H9 (cell line): ENCODE measurements around the gene IGSF3. TPM values are rescaled to one million over a fixed set of nuclear protein-coding genes. Genes with fewer than 3 reads are reported as not detected.

ENCODE experiments used
- DNase-seq: peaks from one replicate; pipeline ENCODE4 v3.0.0-alpha.2; 2017
- H2AFZ ChIP-seq: one replicate; pipeline ENCODE4 v1.6.1; 2013; ENCODE audit warnings: mild to moderate bottlenecking, low read length, control low read depth, moderate library complexity
- H2AK5ac ChIP-seq: 2 replicates; pipeline ENCODE4 v1.6.1; 2013; ENCODE audit warnings: low read length, control low read depth, mixed read lengths; ENCODE audit not compliant: insufficient read length
- H2BK120ac ChIP-seq: one replicate; pipeline ENCODE4 v1.6.1; 2013; ENCODE audit warnings: low read depth, mild to moderate bottlenecking, low read length, control low read depth, inconsistent platforms; ENCODE audit not compliant: poor library complexity, severe bottlenecking
- H2BK12ac ChIP-seq: 2 replicates; pipeline ENCODE4 v1.6.1; 2013; ENCODE audit warnings: low read length, control low read depth, mixed read lengths, low read depth; ENCODE audit not compliant: insufficient read length
- H2BK15ac ChIP-seq: 2 replicates; pipeline ENCODE4 v1.6.1; 2013; ENCODE audit warnings: low read depth, low read length, control low read depth
- H2BK20ac ChIP-seq: one replicate; pipeline ENCODE4 v1.6.1; 2013; ENCODE audit warnings: low read depth, mild to moderate bottlenecking, low read length, control low read depth, inconsistent platforms; ENCODE audit not compliant: poor library complexity, severe bottlenecking
- H2BK5ac ChIP-seq: 2 replicates; pipeline ENCODE4 v1.6.1; 2013; ENCODE audit warnings: low read length, control low read depth, mixed read lengths; ENCODE audit not compliant: insufficient read length
- H3K14ac ChIP-seq: 2 replicates; pipeline ENCODE4 v1.6.1; 2013; ENCODE audit warnings: low read length, control low read depth; ENCODE audit not compliant: insufficient read depth
- H3K18ac ChIP-seq: 2 replicates; pipeline ENCODE4 v1.6.1; 2013; ENCODE audit warnings: low read depth, mild to moderate bottlenecking, mixed read lengths, low read length, control low read depth; ENCODE audit not compliant: insufficient read length
- H3K23ac ChIP-seq: 2 replicates; pipeline ENCODE4 v1.6.1; 2013; ENCODE audit warnings: low read length, control low read depth, mixed read lengths, low read depth; ENCODE audit not compliant: insufficient read length
- H3K23me2 ChIP-seq: 2 replicates; pipeline ENCODE4 v1.6.1; 2013; ENCODE audit warnings: low read depth, mild to moderate bottlenecking, mixed read lengths, low read length, control low read depth; ENCODE audit not compliant: insufficient read length, poor library complexity, severe bottlenecking
- H3K27ac ChIP-seq: 2 replicates; pipeline ENCODE4 v1.5.1; 2013; ENCODE audit warnings: low read length, control low read depth, mixed read lengths, low read depth; ENCODE audit not compliant: insufficient read length
- H3K27me3 ChIP-seq: 2 replicates; pipeline ENCODE4 v1.6.1; 2013; ENCODE audit warnings: low read length, control low read depth, inconsistent platforms; ENCODE audit not compliant: insufficient read depth
- H3K4ac ChIP-seq: 2 replicates; pipeline ENCODE4 v1.6.1; 2013; ENCODE audit warnings: low read depth, mild to moderate bottlenecking, control low read depth, inconsistent platforms, low read length, moderate library complexity
- H3K4me1 ChIP-seq: 2 replicates; pipeline ENCODE4 v1.6.1; 2013; ENCODE audit warnings: low read length, control low read depth, inconsistent platforms; ENCODE audit not compliant: insufficient read depth
- H3K4me2 ChIP-seq: 2 replicates; pipeline ENCODE4 v1.6.1; 2013; ENCODE audit warnings: low read length, control low read depth, mixed read lengths; ENCODE audit not compliant: insufficient read length, insufficient read depth
- H3K56ac ChIP-seq: 2 replicates; pipeline ENCODE4 v1.6.1; 2013; ENCODE audit warnings: low read depth, mild to moderate bottlenecking, mixed read lengths, low read length, control low read depth; ENCODE audit not compliant: insufficient read length
- H3K79me1 ChIP-seq: 2 replicates; pipeline ENCODE4 v1.6.1; 2013; ENCODE audit warnings: low read depth, mild to moderate bottlenecking, moderate library complexity, low read length, control low read depth, inconsistent platforms; ENCODE audit not compliant: insufficient read depth, poor library complexity, severe bottlenecking
- H3K79me2 ChIP-seq: 2 replicates; pipeline ENCODE4 v1.6.1; 2013; ENCODE audit warnings: low read length, control low read depth, inconsistent platforms; ENCODE audit not compliant: insufficient read depth
- H3K9ac ChIP-seq: 2 replicates; pipeline ENCODE4 v1.6.1; 2013; ENCODE audit warnings: low read length, control low read depth, mixed read lengths; ENCODE audit not compliant: insufficient read length; ENCODE audit errors: extremely low read depth
- H3K9me3 ChIP-seq: one replicate; pipeline ENCODE4 v1.6.1; 2013; ENCODE audit warnings: low read depth, low read length, inconsistent platforms; ENCODE audit not compliant: control insufficient read depth
- H3T11ph ChIP-seq: one replicate; pipeline ENCODE4 v1.6.1; 2013; ENCODE audit warnings: mild to moderate bottlenecking, low read length, control low read depth, inconsistent platforms
- H4K20me1 ChIP-seq: one replicate; pipeline ENCODE4 v1.6.1; 2013; ENCODE audit not compliant: control insufficient read depth, insufficient read length, insufficient read depth
- H4K5ac ChIP-seq: 2 replicates; pipeline ENCODE4 v1.6.1; 2013; ENCODE audit warnings: low read depth, mild to moderate bottlenecking, mixed read lengths, low read length, control low read depth; ENCODE audit not compliant: insufficient read length
- H4K8ac ChIP-seq: replicated peaks from 2 replicates; pipeline ENCODE4 v1.6.1; 2013; ENCODE audit warnings: low read length, control low read depth, mixed read lengths, low read depth; ENCODE audit not compliant: insufficient read length
- H4K91ac ChIP-seq: 2 replicates; pipeline ENCODE4 v1.6.1; 2013; ENCODE audit warnings: low read depth, mild to moderate bottlenecking, moderate library complexity, mixed read lengths, low read length, control low read depth; ENCODE audit not compliant: insufficient read length
- H3K27ac Mint-ChIP-seq, 3 experiments: 2 replicates in 2 of 3; 3 replicates in 1 of 3; pipeline ENCODE4 v1.8.0; 2020 to 2021; ENCODE audit warnings: mixed read lengths in 3 of 3, mild to moderate bottlenecking in 1 of 3, moderate library complexity in 1 of 3
- H3K27me3 Mint-ChIP-seq: 2 replicates; pipeline ENCODE4 v1.8.0; 2021; ENCODE audit warnings: low read depth, mild to moderate bottlenecking, moderate library complexity, mixed read lengths
- H3K36me3 Mint-ChIP-seq, 3 experiments: 2 replicates in 2 of 3; 3 replicates in 1 of 3; pipeline ENCODE4 v1.8.0; 2020 to 2021; ENCODE audit warnings: low read depth in 3 of 3, mixed read lengths in 3 of 3; ENCODE audit not compliant: insufficient read depth in 1 of 3
- H3K4me1 Mint-ChIP-seq, 2 experiments: 2 replicates each; pipeline ENCODE4 v1.8.0; 2020; ENCODE audit warnings: mixed read lengths in 2 of 2
- H3K4me3 Mint-ChIP-seq, 2 experiments: 2 replicates in 1 of 2; 3 replicates in 1 of 2; pipeline ENCODE4 v1.8.0; 2020 to 2021; ENCODE audit warnings: mild to moderate bottlenecking in 2 of 2, mixed read lengths in 2 of 2, moderate library complexity in 1 of 2
- H3K9me3 Mint-ChIP-seq, 2 experiments: 2 replicates in 1 of 2; 3 replicates in 1 of 2; pipeline ENCODE4 v1.8.0; 2020; ENCODE audit warnings: mild to moderate bottlenecking in 2 of 2, mixed read lengths in 2 of 2, moderate library complexity in 1 of 2
- CTCF ChIP-seq: fragments of 200-600 bp; sonication (generic); conservative IDR thresholded peaks from 3 replicates; pipeline ENCODE4 v1.8.0; 2021; ENCODE audit warnings: antibody characterized with exemption, mild to moderate bottlenecking
- WGBS: extraction: QIAGEN DNeasy Blood & Tissue Kit; methylation state at CpG from one replicate; pipeline ENCODE4 v1.1.7; 2013; ENCODE audit warnings: missing lambda C conversion rate, low lambda C conversion rate, mixed read lengths; ENCODE audit not compliant: insufficient read length; ENCODE audit errors: extremely low coverage; 5-methylcytosine and 5-hydroxymethylcytosine counted together
- total RNA-seq: library from RNA; stranded (reverse); gene quantifications from 2 replicates; pipeline ENCODE4 v1.2.1, GENCODE V29; 2021

IGSF3 gene
- total RNA-seq, 1 experiment from 2014 or later, result 19.1 TPM

- no peak overlapping the region for H3K4me2 ChIP-seq
- H4K91ac ChIP-seq, result no peak overlapping the region
- H3K79me2 ChIP-seq, result peaks cover 2% of the 10 kb centered on the region; the same call in 1 of the 2 replicates
- Mint-ChIP-seq H3K27ac (no peak overlapping the region), H3K27me3 (peaks cover 22% of the 10 kb centered on the region), H3K36me3 (peaks cover 4 to 14% (median 13%) of the 10 kb centered on the region in 3 experiments), H3K4me1 (peaks cover 15 to 25% of the 10 kb centered on the region in 2 experiments), H3K4me3 (no peak overlapping the region), H3K9me3 (peaks cover 12 to 15% of the 10 kb centered on the region in 2 experiments)
- H2BK5ac ChIP-seq, result no peak overlapping the region
- H3K56ac ChIP-seq, result no peak overlapping the region
- no peaks in the 10 kb centered on the region; the same call in 1 of the 2 replicates for H3K4me1 ChIP-seq
- H3K4ac ChIP-seq, result no peak overlapping the region
- H3T11ph ChIP-seq, result no peak overlapping the region
- H3K18ac ChIP-seq, result no peak overlapping the region
- H3K14ac ChIP-seq, result no peak overlapping the region
- no peak overlapping the region for H2BK12ac ChIP-seq
- no peak overlapping the region for H3K9ac ChIP-seq
- no peaks in the 10 kb centered on the region for H3K9me3 ChIP-seq
- H3K27me3 ChIP-seq, result no peaks in the 10 kb centered on the region; the same call in 1 of the 2 replicates
- H3K27ac ChIP-seq, result no peak overlapping the region
- H2AK5ac ChIP-seq, result no peak overlapping the region
- H4K8ac ChIP-seq, result no peak overlapping the region
- H2BK15ac ChIP-seq, result no peak overlapping the region
- TF ChIP-seq CTCF, result no peak
- no peak overlapping the region for H4K5ac ChIP-seq
- DNase-seq, result no peak
- H3K23me2 ChIP-seq, result peaks cover 16% of the 10 kb centered on the region
- WGBS, result no CpG with 5 or more reads among the region's 4 CpGs
- H4K20me1 ChIP-seq, result no peaks in the 10 kb centered on the region
- H3K23ac ChIP-seq, result no peak overlapping the region
- H2BK20ac ChIP-seq, result no peak overlapping the region
- no peaks in the 10 kb centered on the region for H3K79me1 ChIP-seq
- H2AFZ ChIP-seq, result no peak overlapping the region
- H2BK120ac ChIP-seq, result no peak overlapping the region
Measured at GRCh38 chr1:116567790-116568661, 99.5 kb downstream of the IGSF3 start.
